GM12878 (cell line): ENCODE data around the gene ZBTB32. TPM values are rescaled to one million over a fixed set of nuclear protein-coding genes. Genes with fewer than 3 reads are reported as not detected.

Experiments used
- ATAC-seq: fragments of 200-7000 bp; cut with Tn5 transposase; 3 replicates; pipeline ENCODE4 v1.9.1; 2020; ENCODE audit warnings: mild to moderate bottlenecking, moderate library complexity
- BruUV-seq: library from RNA; stranded (reverse); fragments of 400-500 nt; replicated peaks from 2 replicates; lab custom pipeline; 2021; lab: Mats Ljungman, UMichigan
- CTCF ChIA-PET: fragments of 300-600 bp; sonication (Branson Sonifier 250); formaldehyde crosslinking; extraction: SDS; loops from one replicate; lab custom pipeline; 2021; ENCODE audit warnings: inconsistent platforms; lab: Yijun Ruan, JAX
- POLR2A ChIA-PET: fragments of 350-600 bp; formaldehyde crosslinking; extraction: SDS; loops from one replicate; lab custom pipeline; 2021; ENCODE audit warnings: inconsistent platforms; lab: Charles Lee
- RAD21 ChIA-PET: fragments of 300-600 bp; sonication (Branson Sonifier 250); formaldehyde crosslinking; loops from one replicate; lab custom pipeline; 2023; ENCODE audit warnings: antibody characterized with exemption; ENCODE audit not compliant: unreplicated experiment; lab: Charles Lee
- SMC1A ChIA-PET: fragments of 300-600 bp; sonication (Branson Sonifier 250); formaldehyde crosslinking; loops from one replicate; lab custom pipeline; 2023; ENCODE audit not compliant: unreplicated experiment, uncharacterized antibody; lab: Charles Lee
- DNase-seq: peaks from one replicate; pipeline ENCODE4 v3.0.0-alpha.2; 2011; ENCODE audit warnings: low read depth, low spot score
- FAIRE-seq: peaks from 3 replicates; lab custom pipeline; 2011; peaks lifted over from hg19 to GRCh38; lab: Jason Lieb, UNC
- H2AFZ ChIP-seq: 2 replicates; pipeline ENCODE4 v1.6.0; 2011; ENCODE audit warnings: low read depth, low read length, control low read depth; ENCODE audit not compliant: control insufficient read depth
- H3K27ac ChIP-seq: 2 replicates; pipeline ENCODE4 v1.5.1; 2011; ENCODE audit warnings: control low read depth; ENCODE audit not compliant: control insufficient read depth, insufficient read depth
- H3K27me3 ChIP-seq, 2 experiments: replicated peaks in 1 of 2; 2 replicates each; pipeline versions ENCODE4 v1.6.0 to v1.6.1; 2011; ENCODE audit warnings: low read length in 1 of 2; ENCODE audit not compliant: control insufficient read depth in 2 of 2, insufficient read depth in 2 of 2
- H3K36me3 ChIP-seq, 2 experiments: 2 replicates each; pipeline ENCODE4 v1.5.1; 2011; ENCODE audit warnings: low read length in 1 of 2; ENCODE audit not compliant: control insufficient read depth in 2 of 2, insufficient read depth in 2 of 2
- H3K4me1 ChIP-seq: 2 replicates; pipeline ENCODE4 v1.6.1; 2011; ENCODE audit warnings: mild to moderate bottlenecking, low read length, moderate library complexity, mixed read lengths; ENCODE audit not compliant: control insufficient read depth, insufficient read depth
- H3K4me2 ChIP-seq: 2 replicates; pipeline ENCODE4 v1.6.0; 2011; ENCODE audit warnings: control low read depth; ENCODE audit not compliant: control insufficient read depth, insufficient read depth
- H3K4me3 ChIP-seq: fragments of 200-600 bp; sonication (generic); 2 replicates; pipeline ENCODE4 v1.5.1; 2016
- H3K79me2 ChIP-seq: 2 replicates; pipeline ENCODE4 v1.6.0; 2011; ENCODE audit warnings: low read length; ENCODE audit not compliant: control insufficient read depth, insufficient read depth
- H3K9ac ChIP-seq: 2 replicates; pipeline ENCODE4 v1.8.0; 2011; ENCODE audit warnings: low read length, control low read depth, mixed read lengths; ENCODE audit not compliant: control insufficient read depth, insufficient read depth
- H3K9me3 ChIP-seq: replicated peaks from 3 replicates; pipeline ENCODE4 v1.5.1; 2011; ENCODE audit warnings: mild to moderate bottlenecking, low read length; ENCODE audit not compliant: control insufficient read depth, insufficient read depth
- H4K20me1 ChIP-seq: 2 replicates; pipeline ENCODE4 v1.6.0; 2011; ENCODE audit not compliant: control insufficient read depth, insufficient read depth
- ASH2L ChIP-seq: fragments of 300-600, 200-600 bp; sonication (generic); IDR thresholded peaks from 2 replicates; pipeline ENCODE4 v1.6.1; 2017; ENCODE audit warnings: low read depth, mild to moderate bottlenecking, borderline replicate concordance
- CBX3 ChIP-seq: fragments of 200-600 bp; sonication (generic); IDR thresholded peaks from 2 replicates; pipeline ENCODE4 v1.6.1; 2016; ENCODE audit warnings: low read depth, borderline replicate concordance
- CBX5 ChIP-seq: sonication (generic); IDR thresholded peaks from 2 replicates; pipeline ENCODE4 v1.6.1; 2016; ENCODE audit warnings: low read depth, moderate library complexity, mild to moderate bottlenecking, inconsistent platforms
- ELK1 ChIP-seq: IDR thresholded peaks from 2 replicates; pipeline ENCODE4 v1.6.1; 2012; ENCODE audit warnings: low read depth, low read length, improper control_type of control experiment
- GATAD2B ChIP-seq: fragments of 450-650 bp; conservative IDR thresholded peaks from 2 replicates; pipeline ENCODE4 v1.6.1; 2017; ENCODE audit warnings: low read depth, mild to moderate bottlenecking, moderate library complexity
- HCFC1 ChIP-seq: fragments of 150-350 bp; IDR thresholded peaks from 2 replicates; pipeline ENCODE4 v1.6.1; 2014; ENCODE audit warnings: low read length
- HDAC2 ChIP-seq: fragments of 200-600 bp; sonication (generic); IDR thresholded peaks from 2 replicates; pipeline ENCODE4 v1.6.1; 2017
- IRF4 ChIP-seq: IDR thresholded peaks from 2 replicates; pipeline ENCODE4 v1.6.1; 2011; ENCODE audit warnings: low read depth, low read length
- KDM1A ChIP-seq: fragments of 200-600 bp; sonication (generic); IDR thresholded peaks from 2 replicates; pipeline ENCODE4 v1.6.1; 2016; ENCODE audit warnings: borderline replicate concordance
- MTA3 ChIP-seq: IDR thresholded peaks from 2 replicates; pipeline ENCODE4 v1.6.1; 2012; ENCODE audit warnings: low read length, inconsistent platforms, borderline replicate concordance
- NFXL1 ChIP-seq: fragments of 450-650 bp; IDR thresholded peaks from 2 replicates; pipeline ENCODE4 v1.6.1; 2017; ENCODE audit warnings: antibody characterized with exemption, mild to moderate bottlenecking, borderline replicate concordance
- NFYB ChIP-seq: IDR thresholded peaks from 2 replicates; pipeline ENCODE4 v1.6.1; 2011; ENCODE audit warnings: low read depth, mild to moderate bottlenecking, low read length, improper control_type of control experiment, moderate library complexity; ENCODE audit not compliant: insufficient read depth
- NR2C1 ChIP-seq: fragments of 450-650 bp; IDR thresholded peaks from 2 replicates; pipeline ENCODE4 v1.6.1; 2017; ENCODE audit warnings: antibody characterized with exemption, mild to moderate bottlenecking, moderate library complexity
- NR2C2 ChIP-seq: IDR thresholded peaks from 2 replicates; pipeline ENCODE4 v1.6.1; 2011; ENCODE audit warnings: borderline replicate concordance, low read depth; ENCODE audit not compliant: control insufficient read depth, insufficient read length
- POU2F2 ChIP-seq: IDR thresholded peaks from 3 replicates; pipeline ENCODE4 v1.6.1; 2011; ENCODE audit warnings: low read depth, mild to moderate bottlenecking, low read length, borderline replicate concordance
- RCOR1 ChIP-seq: conservative IDR thresholded peaks from 2 replicates; pipeline ENCODE4 v1.6.1; 2012; ENCODE audit warnings: low read depth, low read length, improper control_type of control experiment
- RFX5 ChIP-seq: IDR thresholded peaks from 2 replicates; pipeline ENCODE4 v1.6.1; 2011; ENCODE audit warnings: low read depth, low read length, improper control_type of control experiment
- SPI1 ChIP-seq: IDR thresholded peaks from 2 replicates; pipeline ENCODE4 v1.6.1; 2011; ENCODE audit warnings: low read depth, mild to moderate bottlenecking, low read length, moderate library complexity, borderline replicate concordance; ENCODE audit not compliant: insufficient read depth
- SREBF2 ChIP-seq: IDR thresholded peaks from 2 replicates; pipeline ENCODE4 v1.6.1; 2012; ENCODE audit warnings: mild to moderate bottlenecking, low read length
- STAT1 ChIP-seq: fragments of 450-650 bp; conservative IDR thresholded peaks from 2 replicates; pipeline ENCODE4 v1.6.1; 2014; ENCODE audit warnings: antibody characterized with exemption, mild to moderate bottlenecking
- TAF1 ChIP-seq: IDR thresholded peaks from 2 replicates; pipeline ENCODE4 v1.6.1; 2011; ENCODE audit warnings: mild to moderate bottlenecking, low read depth, low read length, borderline replicate concordance
- TCF7 ChIP-seq: IDR thresholded peaks from 2 replicates; pipeline ENCODE4 v1.6.1; 2014; ENCODE audit warnings: antibody characterized with exemption, borderline replicate concordance
- ZNF384 ChIP-seq: IDR thresholded peaks from 2 replicates; pipeline ENCODE4 v1.6.1; 2012; ENCODE audit warnings: low read depth, mild to moderate bottlenecking, low read length, improper control_type of control experiment, borderline replicate concordance
- ZSCAN29 ChIP-seq: fragments of 450-650 bp; IDR thresholded peaks from 2 replicates; pipeline ENCODE4 v1.6.1; 2017; ENCODE audit warnings: mild to moderate bottlenecking, moderate library complexity
- WGBS: methylation state at CpG from one replicate; pipeline ENCODE4 v1.1.6; 2016; ENCODE audit warnings: low lambda C conversion rate; ENCODE audit not compliant: insufficient replicate concordance, insufficient coverage; ENCODE audit errors: missing lambda C conversion rate; 5-methylcytosine and 5-hydroxymethylcytosine counted together
- in situ Hi-C: fragments of 300-500 bp; cut with MboI; formaldehyde crosslinking; loops from 9 replicates; pipeline ENCODE4 v1.14.3; 2018; ENCODE audit warnings: mixed read lengths
- intact Hi-C: fragments of 100-400 bp; cut with micrococcal nuclease; formaldehyde crosslinking; loops from one replicate; pipeline ENCODE4 v1.14.2; 2022; ENCODE audit not compliant: unreplicated experiment
- polyA plus RNA-seq, 11 experiments: library from polyadenylated mRNA; depleted of rRNA in 4 of 11; unstranded in 6 of 11; stranded (reverse) in 5 of 11; fragments of >200 nt; fragmentation: Nextera tagmentation in 4 of 11; fragmentation: Illumina TruSeq in 1 of 11; extraction: Ambion mirVana in 4 of 11; extraction: Trizol in 1 of 11; gene quantifications; 1 replicate in 1 of 11; 2 replicates in 10 of 11; pipeline versions ENCODE4 v1.2.1 to v1.2.3, GENCODE V29; 2011 to 2016; ENCODE audit warnings: inconsistent platforms in 2 of 11, missing spikeins in 2 of 11, low read depth in 1 of 11
- total RNA-seq, 4 experiments: library from RNA; depleted of rRNA in 3 of 4; stranded (reverse); fragments of >200 nt in 3 of 4; fragmentation: Illumina TruSeq in 1 of 4; extraction: Trizol in 1 of 4; gene quantifications; 2 replicates each; pipeline versions ENCODE4 v1.2.1 to v1.2.3, GENCODE V29; 2013 to 2021

Gene ZBTB32
- total and polyA plus RNA-seq, 10 of the 15 experiments (the other 5 are each of a cell fraction or from before 2014, with no cell fraction given) = 1.0 to 46.7 (median 16.0) TPM

GRCh38 chr19:35757749-35758608 is 53.6 kb downstream of the ZBTB32 start, which contains the start of gene PROSER3:
PROSER3 (plus strand) TSS chr19:35758176; CDS start chr19:35758216, 40 bp downstream.
- intact Hi-C loops (loop anchor here (2.0 kb wide), 1 partner anchor 13 kb away; the partner anchor contains the start of genes PSENEN and U2AF1L4), in situ Hi-C loops (no loop called here)
- Histone ChIP-seq H3K9ac (peak within 1 kb of the TSS; percentile 76), H3K36me3 (peaks cover 1 to 9% of the 10 kb centered on the region in 2 experiments; a peak in 3 of 4 replicates), H3K27ac (peak within 1 kb of the TSS; percentile 80), H3K4me3 (peak within 1 kb of the TSS; percentile 88), H3K4me2 (peak within 1 kb of the TSS; percentile 99), H3K4me1 (peaks cover 15% of the 10 kb centered on the region), H3K9me3 (no peaks in the 10 kb centered on the region), H2AFZ (peak within 1 kb of the TSS; percentile 62), H4K20me1 (no peaks in the 10 kb centered on the region), H3K79me2 (peaks cover 11% of the 10 kb centered on the region), H3K27me3 (no peaks in the 10 kb centered on the region)
- 2% methylated on average over 53 of the region's 53 CpGs for WGBS
- CTCF ChIA-PET = interaction anchor here (0.7 kb wide), 1 partner anchor 10 kb away, joined by 3 read pairs; the partner anchor contains the start of gene LIN37
- SMC1A ChIA-PET = no interaction called here
- POLR2A ChIA-PET = interaction anchor here (1.0 to 2.2 kb wide), 4 partner anchors 8 to 15 kb away, joined by 3 to 18 read pairs (median 11); partner anchors contain the start of genes IGFLR1, LIN37, PSENEN and U2AF1L4
- peak; percentile 99 for DNase-seq
- peak; percentile 99 for FAIRE-seq
- BruUV-seq = TSS peak; percentile 90
- ATAC-seq = peak; percentile 99
- RAD21 ChIA-PET = interaction anchor here (0.7 to 1.2 kb wide), 3 partner anchors 10 to 64 kb away, joined by 3 read pairs; partner anchors contain the start of genes PSENEN and U2AF1L4
- TF ChIP-seq NR2C1 (peak; percentile 90), SPI1 (no peak), CBX5 (no peak), ASH2L (no peak; the same call in 1 of the 2 replicates), NFXL1 (no peak), SREBF2 (peak; percentile 84), STAT1 (0 out of 2 replicates have a peak, but pooled peaks have one; percentile 76), ZSCAN29 (no peak), KDM1A (no peak), MTA3 (no peak), HDAC2 (no peak), HCFC1 (peak; percentile 86), POU2F2 (0 out of 3 replicates have a peak, but pooled peaks have one; percentile 17), RFX5 (no peak), NR2C2 (no peak), GATAD2B (peak; percentile 75), IRF4 (no peak), ELK1 (peak; percentile 72; the same call in 1 of the 2 replicates), ZNF384 (no peak), RCOR1 (0 out of 2 replicates have a peak, but pooled peaks have one; percentile 44), CBX3 (no peak), TAF1 (peak; percentile 36; the same call in 1 of the 2 replicates), NFYB (peak; percentile 99), TCF7 (peak; percentile 85; the same call in 1 of the 2 replicates)
